Adrenal gland (tissue), 12 donors: ENCODE measurements around the gene FCN1. TPM values are rescaled to one million over a fixed set of nuclear protein-coding genes. Genes with fewer than 3 reads are reported as not detected.

Experiments
- DNase-seq, 7 donors: peaks; one replicate each; pipeline ENCODE4 v3.0.0-alpha.2; 2019 to 2020
- H3K27ac ChIP-seq, 5 donors: fragments of 200-600 bp; sonication (generic) in 4 of 5; 1 replicate in 3 of 5; 2 replicates in 2 of 5; pipeline versions ENCODE4 v1.5.1 to v1.8.0; 2016 to 2020; ENCODE audit warnings: mild to moderate bottlenecking in 1 of 5
- H3K27me3 ChIP-seq: fragments of 200-600 bp; 2 replicates; pipeline ENCODE4 v1.8.0; 2021
- H3K36me3 ChIP-seq, 2 donors: fragments of 200-600 bp; replicated peaks in 1 of 2; 1 replicate in 1 of 2; 2 replicates in 1 of 2; pipeline versions ENCODE4 v1.5.1 to v1.8.0; 2018 to 2022
- H3K4me1 ChIP-seq, 2 donors: fragments of 200-600 bp; replicated peaks in 1 of 2; 1 replicate in 1 of 2; 2 replicates in 1 of 2; pipeline versions ENCODE4 v1.5.1 to v1.8.0; 2018 to 2021
- H3K4me3 ChIP-seq, 4 donors: fragments of 200-600 bp; sonication (generic) in 3 of 4; one replicate each; pipeline ENCODE4 v1.5.1; 2016 to 2018
- H3K9me3 ChIP-seq, 3 donors: fragments of 200-600 bp; sonication (generic) in 1 of 3; replicated peaks in 1 of 3; 1 replicate in 2 of 3; 2 replicates in 1 of 3; pipeline versions ENCODE4 v1.5.1 to v1.8.0; 2016 to 2021
- CTCF ChIP-seq, 6 experiments: fragments of 450-650 bp in 4 of 6; fragments of 200-600 bp in 2 of 6; sonication (generic) in 1 of 6; IDR thresholded peaks; 1 replicate in 5 of 6; 2 replicates in 1 of 6; pipeline versions ENCODE4 v1.5.1 to v1.8.0; 2016 to 2021; ENCODE audit warnings: antibody characterized with exemption in 6 of 6, mild to moderate bottlenecking in 2 of 6, moderate library complexity in 1 of 6
- POLR2A ChIP-seq, 2 donors: fragments of 450-650 bp; IDR thresholded peaks; one replicate each; pipeline ENCODE4 v1.6.1; 2017; ENCODE audit warnings: antibody characterized with exemption in 2 of 2, mild to moderate bottlenecking in 2 of 2, moderate library complexity in 1 of 2
- WGBS, 4 donors: extraction: QIAGEN DNeasy Blood & Tissue Kit in 2 of 4; methylation state at CpG; one replicate each; pipeline versions ENCODE4 v1.1.5 to v1.1.7; 2013 to 2017; 5-methylcytosine and 5-hydroxymethylcytosine counted together
- intact Hi-C, 2 donors: fragments of 100-400 bp; cut with DNase I; formaldehyde crosslinking; loops; one replicate each; pipeline versions ENCODE4 v1.14.1 to v1.15.0; 2022 to 2023
- polyA plus RNA-seq, 3 donors: library from polyadenylated mRNA; stranded (reverse); fragments of 200-250 nt in 2 of 3; fragments of 350-450 nt in 1 of 3; fragmentation: Illumina TruSeq in 1 of 3; extraction: RNeasy Lipid Tissue Mini Kit (QIAGEN cat#74804) in 1 of 3; gene quantifications; one replicate each; pipeline ENCODE4 v1.2.3, GENCODE V29; 2013 to 2014
- total RNA-seq, 9 donors: library from RNA; depleted of rRNA in 4 of 9; stranded (reverse); fragments of >200 nt in 4 of 9; fragments of 120-200 nt in 1 of 9; fragmentation: NEBNext Ultra II Directional in 1 of 9; extraction: Animal tissue kit (Norgen Biotek cat#: 25700) in 1 of 9; gene quantifications; one replicate each; pipeline versions ENCODE4 v1.1.0 to v1.2.4, GENCODE V29; 2013 to 2023
- donor health status: healthy with polysubstance abuse.
- donor health status: Bipolar disorder and iron deficiency.
- donor health status: DM: yes; HTN: yes; CAD: no.
- donor health status: DM: no; HTN: no; CAD: no.
- donor health status: DM: no; HTN: no; CAD: no.
- donor health status: DM: yes; HTN: yes; CAD: no.

FCN1 gene
- total and polyA plus RNA-seq, 12 donors, result 0.57 to 7.0 (median 2.4) TPM; not detected in 1

- intact Hi-C loops, result no loop called here
- H3K27ac ChIP-seq, result no peak overlapping the region
- no peaks in the 10 kb centered on the region for H3K9me3 ChIP-seq
- H3K4me1 ChIP-seq, result no peaks in the 10 kb centered on the region
- TF ChIP-seq CTCF (IDR thresholded peaks at IDR 0.05), result no peak
- TF ChIP-seq POLR2A (IDR thresholded peaks at IDR 0.05), result no peak
- 57 to 81% (median 78%) methylated on average over 6 to 15 of the region's 15 CpGs for WGBS, 4 donors
- no peak for DNase-seq
- no peak overlapping the region for H3K4me3 ChIP-seq
- no peaks in the 10 kb centered on the region for H3K36me3 ChIP-seq
- no peaks in the 10 kb centered on the region for H3K27me3 ChIP-seq
Measured at GRCh38 chr9:134928436-134929192, 10.9 kb upstream of the FCN1 start.

GRCh38 chr9:134925011-134925511, 7.3 kb upstream of the FCN1 start:
- H3K4me3 ChIP-seq, result no peak overlapping the region
- no peak for TF ChIP-seq POLR2A (IDR thresholded peaks at IDR 0.05)
- no peak for TF ChIP-seq CTCF (IDR thresholded peaks at IDR 0.05)
- peak in 1 of 7 donors; percentile 4 for DNase-seq
- intact Hi-C loops, result no loop called here
- H3K9me3 ChIP-seq, result peaks cover 0 to 2% (median 0%) of the 10 kb centered on the region in 3 donors
- H3K36me3 ChIP-seq, result no peaks in the 10 kb centered on the region
- no peaks in the 10 kb centered on the region for H3K4me1 ChIP-seq
- H3K27me3 ChIP-seq, result no peaks in the 10 kb centered on the region
- no peak overlapping the region for H3K27ac ChIP-seq
- WGBS, 4 donors, result 73 to 85% (median 80%) methylated on average over 7 of the region's 7 CpGs

- no peaks in the 10 kb centered on the region for H3K36me3 ChIP-seq
- H3K4me3 ChIP-seq, result no peak overlapping the region
- no peaks in the 10 kb centered on the region for H3K27me3 ChIP-seq
- no peaks in the 10 kb centered on the region for H3K4me1 ChIP-seq
- 87 to 93% (median 91%) methylated on average over 7 of the region's 7 CpGs for WGBS, 4 donors
- peak in 1 of 7 donors; percentile 6 for DNase-seq
- H3K27ac ChIP-seq, result no peak overlapping the region
- intact Hi-C loops, result no loop called here
- no peak for TF ChIP-seq POLR2A (IDR thresholded peaks at IDR 0.05)
- no peak for TF ChIP-seq CTCF (IDR thresholded peaks at IDR 0.05)
- peaks cover 0 to 9% (median 0%) of the 10 kb centered on the region in 3 donors for H3K9me3 ChIP-seq
Measured at GRCh38 chr9:134923466-134923865, 5.8 kb upstream of the FCN1 start.

GRCh38 chr9:134922932-134923240, 5.2 kb upstream of the FCN1 start:
- intact Hi-C loops, result no loop called here

More at GRCh38 chr9:134922932-134923240, 5.2 kb upstream of the FCN1 start:
- Histone ChIP-seq H3K27me3 (no peaks in the 10 kb centered on the region), H3K9me3 (peaks cover 0 to 9% (median 0%) of the 10 kb centered on the region in 3 donors), H3K4me3 (no peak overlapping the region), H3K27ac (no peak overlapping the region), H3K4me1 (no peaks in the 10 kb centered on the region), H3K36me3 (no peaks in the 10 kb centered on the region)
- DNase-seq, result peak in 2 of 7 donors; percentile 13
- 77 to 87% (median 83%) methylated on average over 8 to 9 of the region's 9 CpGs for WGBS, 4 donors
- TF ChIP-seq CTCF (IDR thresholded peaks at IDR 0.05) (no peak), POLR2A (IDR thresholded peaks at IDR 0.05) (no peak)
